ENCODE data around the gene AK1. TPM values are rescaled to one million over a fixed set of nuclear protein-coding genes. Genes with fewer than 3 reads are reported as not detected.

AK1 gene
- total RNA-seq, 2 experiments from 2014 or later: 19.5 to 21.6 TPM

- no peaks in the 10 kb centered on the region for H3K9me2 ChIP-seq (ENCODE audit: insufficient read depth, low read length)
- H3K4me2 ChIP-seq (ENCODE audit: low read length): peak within 1 kb of the TSS; percentile 91
- peak; percentile 88 for DNase-seq (ENCODE audit: low spot score)
- POLR2A ChIA-PET: interaction anchor here (1.0 to 2.0 kb wide), 2 partner anchors 16 to 173 kb away, joined by 3 to 5 read pairs; no protein-coding TSS in a partner anchor
- intact Hi-C loops (cut with micrococcal nuclease; ENCODE audit: unreplicated experiment): no loop called here
- peaks cover 31% of the 10 kb centered on the region for H3K36me3 ChIP-seq (ENCODE audit: insufficient read depth, low read length)
- H3K27ac ChIP-seq (ENCODE audit: low read depth, low read length, poor library complexity, severe bottlenecking): peak within 1 kb of the TSS; percentile 94
- peak within 1 kb of the TSS; percentile 81 for H3K4me3 ChIP-seq (ENCODE audit: low read depth, low read length, poor library complexity, severe bottlenecking)
- no peaks in the 10 kb centered on the region for H3K9me3 ChIP-seq (ENCODE audit: low read length)
- no TSS peak for BruUV-seq (replicated peaks)
- H3K79me2 ChIP-seq (ENCODE audit: insufficient read depth, low read depth, low read length): no peaks in the 10 kb centered on the region
- no peak within 1 kb of the TSS; the same call in 1 of the 2 replicates for H2AFZ ChIP-seq (ENCODE audit: low read length)
- no peak for TF ChIP-seq EZH2phosphoT487 (IDR thresholded peaks at IDR 0.05; ENCODE audit: borderline replicate concordance, low read depth, low read length)
- TF ChIP-seq, protein P1, sequence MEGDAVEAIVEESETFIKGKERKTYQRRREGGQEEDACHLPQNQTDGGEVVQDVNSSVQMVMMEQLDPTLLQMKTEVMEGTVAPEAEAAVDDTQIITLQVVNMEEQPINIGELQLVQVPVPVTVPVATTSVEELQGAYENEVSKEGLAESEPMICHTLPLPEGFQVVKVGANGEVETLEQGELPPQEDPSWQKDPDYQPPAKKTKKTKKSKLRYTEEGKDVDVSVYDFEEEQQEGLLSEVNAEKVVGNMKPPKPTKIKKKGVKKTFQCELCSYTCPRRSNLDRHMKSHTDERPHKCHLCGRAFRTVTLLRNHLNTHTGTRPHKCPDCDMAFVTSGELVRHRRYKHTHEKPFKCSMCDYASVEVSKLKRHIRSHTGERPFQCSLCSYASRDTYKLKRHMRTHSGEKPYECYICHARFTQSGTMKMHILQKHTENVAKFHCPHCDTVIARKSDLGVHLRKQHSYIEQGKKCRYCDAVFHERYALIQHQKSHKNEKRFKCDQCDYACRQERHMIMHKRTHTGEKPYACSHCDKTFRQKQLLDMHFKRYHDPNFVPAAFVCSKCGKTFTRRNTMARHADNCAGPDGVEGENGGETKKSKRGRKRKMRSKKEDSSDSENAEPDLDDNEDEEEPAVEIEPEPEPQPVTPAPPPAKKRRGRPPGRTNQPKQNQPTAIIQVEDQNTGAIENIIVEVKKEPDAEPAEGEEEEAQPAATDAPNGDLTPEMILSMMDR (conservative IDR thresholded peaks at IDR 0.05; ENCODE audit: low read length): no peak
- H3K4me1 ChIP-seq (ENCODE audit: insufficient read depth, low read length, poor library complexity, severe bottlenecking): peaks cover 67% of the 10 kb centered on the region
- 0 out of 2 replicates have a peak, but pooled peaks cover 3% of the 10 kb centered on the region for H4K20me1 ChIP-seq (ENCODE audit: insufficient read depth, low read length)
- CTCF ChIA-PET (ENCODE audit: unreplicated experiment): interaction anchor here (0.6 kb wide), 1 partner anchor 23 kb away, joined by 3 read pairs; no protein-coding TSS in a partner anchor
Measured at GRCh38 chr9:127899128-127899943, 21.9 kb upstream of the AK1 start, which contains the start of gene ST6GALNAC6. Gene ST6GALNAC6, minus strand, starts transcription at chr9:127899603. Its CDS starts 1,622 bp downstream, at chr9:127897981.

- ChIA-PET POLR2A (interaction anchor here (0.7 to 2.0 kb wide), 2 partner anchors 17 to 1506 kb away, joined by 4 to 5 read pairs; no protein-coding TSS in a partner anchor), CTCF (ENCODE audit: unreplicated experiment) (interaction anchor here (0.6 kb wide), 1 partner anchor 24 kb away, joined by 3 read pairs; no protein-coding TSS in a partner anchor)
- 0 out of 2 replicates have a peak, but pooled peaks cover 7% of the 10 kb centered on the region for H3K9me3 ChIP-seq (ENCODE audit: low read length)
- BruUV-seq (replicated peaks): no TSS peak
- intact Hi-C loops (cut with micrococcal nuclease; ENCODE audit: unreplicated experiment): no loop called here
- DNase-seq (ENCODE audit: low spot score): peak; percentile 33
- H3K9me2 ChIP-seq (ENCODE audit: insufficient read depth, low read length): no peaks in the 10 kb centered on the region
- no peak overlapping the region; the same call in 1 of the 2 replicates for H2AFZ ChIP-seq (ENCODE audit: low read length)
- peak overlapping the region; percentile 42 for H3K27ac ChIP-seq (ENCODE audit: low read depth, low read length, poor library complexity, severe bottlenecking)
- H3K4me2 ChIP-seq (ENCODE audit: low read length): peak overlapping the region; percentile 91
- peak overlapping the region; percentile 81 for H3K4me3 ChIP-seq (ENCODE audit: low read depth, low read length, poor library complexity, severe bottlenecking)
- H4K20me1 ChIP-seq (ENCODE audit: insufficient read depth, low read length): 0 out of 2 replicates have a peak, but pooled peaks cover 3% of the 10 kb centered on the region
- no peaks in the 10 kb centered on the region for H3K79me2 ChIP-seq (ENCODE audit: insufficient read depth, low read depth, low read length)
- H3K4me1 ChIP-seq (ENCODE audit: insufficient read depth, low read length, poor library complexity, severe bottlenecking): peaks cover 59% of the 10 kb centered on the region
- TF ChIP-seq, protein P1 (conservative IDR thresholded peaks at IDR 0.05; ENCODE audit: low read length): no peak
- no peak for TF ChIP-seq EZH2phosphoT487 (IDR thresholded peaks at IDR 0.05; ENCODE audit: borderline replicate concordance, low read depth, low read length)
- peaks cover 36% of the 10 kb centered on the region for H3K36me3 ChIP-seq (ENCODE audit: insufficient read depth, low read length)
Measured at GRCh38 chr9:127898433-127899127, 21.1 kb upstream of the AK1 start.

Data from OCI-LY7 (cell line).